ENCODE data around the gene MAGED4B.

DNA sequence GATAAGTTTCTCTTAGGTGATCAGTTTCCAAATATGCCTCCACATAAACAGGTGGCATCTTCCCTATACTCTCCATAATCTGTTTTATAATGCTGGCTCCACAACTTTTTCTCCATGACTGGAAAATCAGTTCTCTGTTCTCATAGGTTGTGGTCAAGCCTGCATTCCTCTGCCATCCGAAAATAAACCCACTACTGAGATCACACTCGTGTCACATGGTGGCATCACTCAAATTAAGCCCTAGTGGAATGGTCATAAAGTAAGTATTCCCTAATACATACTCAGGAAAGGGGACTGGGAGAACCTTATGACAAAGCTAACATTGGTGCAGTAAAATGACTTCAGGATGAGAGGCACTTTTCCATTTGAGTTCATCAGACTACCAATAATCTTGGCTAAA, 37.6 kb downstream of the MAGED4B start:
- no peak for TF ChIP-seq POLR2A (IDR thresholded peaks at IDR 0.05)
- no peak for TF ChIP-seq CTCF (IDR thresholded peaks at IDR 0.05)
- TF ChIP-seq POLR2AphosphoS5 (IDR thresholded peaks at IDR 0.05), result no peak

Data from gastroesophageal sphincter (tissue), 3 donors.